Small intestine (tissue), 7 donors: ENCODE data around the gene SIK3. TPM values are rescaled to one million over a fixed set of nuclear protein-coding genes. Genes with fewer than 3 reads are reported as not detected.
A peak's percentile ranks its signal among the peaks of the same experiment; 100 is the strongest.

ENCODE experiments used
- DNase-seq, 2 donors: peaks; one replicate each; pipeline versions ENCODE4 v3.0.0 to v3.0.0-alpha.2; 2013
- FAIRE-seq: peaks from 2 replicates; lab custom pipeline; 2012; peaks lifted over from hg19 to GRCh38; lab: Jason Lieb, UNC
- H3K27ac ChIP-seq, 3 donors: one replicate each; pipeline ENCODE4 v1.5.1; 2013; ENCODE audit warnings: low read length in 2 of 3, mild to moderate bottlenecking in 2 of 3, control low read depth in 1 of 3, inconsistent platforms in 1 of 3, low read depth in 1 of 3, moderate library complexity in 1 of 3
- H3K27me3 ChIP-seq, 3 donors: one replicate each; pipeline ENCODE4 v1.6.1; 2013; ENCODE audit warnings: low read length in 3 of 3, inconsistent platforms in 1 of 3; ENCODE audit not compliant: control insufficient read depth in 3 of 3, insufficient read depth in 3 of 3
- H3K36me3 ChIP-seq, 3 donors: one replicate each; pipeline ENCODE4 v1.6.1; 2013; ENCODE audit warnings: low read length in 3 of 3, inconsistent platforms in 1 of 3, low read depth in 1 of 3, mild to moderate bottlenecking in 1 of 3, moderate library complexity in 1 of 3; ENCODE audit not compliant: control insufficient read depth in 3 of 3, insufficient read depth in 2 of 3
- H3K4me1 ChIP-seq, 3 donors: one replicate each; pipeline ENCODE4 v1.6.1; 2013; ENCODE audit warnings: low read length in 2 of 3, inconsistent platforms in 1 of 3, low read depth in 1 of 3, mild to moderate bottlenecking in 1 of 3, moderate library complexity in 1 of 3; ENCODE audit not compliant: control insufficient read depth in 3 of 3, insufficient read depth in 2 of 3
- H3K4me3 ChIP-seq, 3 donors: one replicate each; pipeline ENCODE4 v1.5.1; 2013; ENCODE audit warnings: low read length in 3 of 3, control low read depth in 1 of 3, inconsistent platforms in 1 of 3, low read depth in 1 of 3, mild to moderate bottlenecking in 1 of 3, moderate library complexity in 1 of 3
- H3K9me3 ChIP-seq, 2 donors: one replicate each; pipeline ENCODE4 v1.6.1; 2013; ENCODE audit warnings: low read depth in 1 of 2, low read length in 1 of 2; ENCODE audit not compliant: control insufficient read depth in 2 of 2, insufficient read depth in 1 of 2
- WGBS, 3 donors: extraction: QIAGEN DNeasy Blood & Tissue Kit; methylation state at CpG; one replicate each; pipeline ENCODE4 v1.1.7; 2013; 5-methylcytosine and 5-hydroxymethylcytosine counted together
- polyA plus RNA-seq, 4 donors: library from polyadenylated mRNA; stranded (reverse) in 3 of 4; unstranded in 1 of 4; fragments of 200-250 nt in 3 of 4; fragments of 120-200 nt in 1 of 4; gene quantifications; one replicate each; pipeline versions ENCODE4 v1.2.1 to v1.2.3, GENCODE V29; 2013
- donor health status: healthy with polysubstance abuse.
- donor health status: control.
- donor health status: control.
- donor health status: Bipolar disorder and iron deficiency.
- donor health status: healthy.

Gene SIK3
- polyA plus RNA-seq, 4 donors = 4.9 to 35.3 (median 9.0) TPM

DNA sequence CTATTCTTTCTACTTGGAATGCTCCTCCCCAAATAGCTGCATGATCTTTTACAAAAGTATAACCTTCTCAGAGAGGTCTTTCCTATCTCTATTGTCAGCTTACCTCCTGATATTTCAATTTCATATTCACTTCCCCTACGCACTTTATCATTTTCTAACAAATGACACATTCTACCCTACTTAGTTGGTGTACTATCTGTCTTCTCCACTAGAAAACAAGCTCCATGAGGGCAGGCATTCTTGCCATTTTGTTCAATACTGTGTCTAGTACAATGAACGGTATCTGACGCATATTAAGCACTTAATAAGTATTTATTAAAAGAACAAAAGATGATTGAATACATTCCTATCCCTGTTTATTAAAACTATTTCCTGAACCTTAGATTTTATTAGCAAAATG is 164.3 kb downstream of the SIK3 start:
- FAIRE-seq (no peak), DNase-seq (no peak)
- Histone ChIP-seq H3K4me3 (no peak overlapping the region), H3K27ac (no peak overlapping the region), H3K27me3 (no peaks in the 10 kb centered on the region), H3K4me1 (peaks cover 2 to 16% (median 7%) of the 10 kb centered on the region in 3 donors), H3K9me3 (no peaks in the 10 kb centered on the region), H3K36me3 (peaks cover 0 to 10% (median 0%) of the 10 kb centered on the region in 3 donors)
- 96 to 99% (median 98%) methylated on average over 3 of the region's 3 CpGs for WGBS, 3 donors

DNA sequence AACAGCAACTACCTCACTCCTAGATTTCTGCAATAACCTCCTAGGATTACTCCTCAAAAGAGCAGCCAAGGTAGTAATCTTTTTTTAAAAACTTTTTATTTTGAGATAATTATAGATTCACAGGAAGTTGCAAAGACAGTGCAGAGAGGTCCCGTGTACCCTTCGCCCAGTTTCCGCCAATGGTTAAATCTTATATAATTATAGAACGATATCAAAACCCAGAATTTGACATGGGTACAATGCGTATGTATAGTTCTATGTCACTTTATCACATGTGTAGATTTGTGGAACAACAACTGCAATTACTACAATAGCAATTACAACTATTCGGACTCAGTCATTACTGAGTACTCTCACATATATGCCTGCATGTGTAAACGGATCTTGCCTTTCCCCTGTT is 166.0 kb downstream of the SIK3 start:
- Histone ChIP-seq H3K27me3 (no peaks in the 10 kb centered on the region), H3K9me3 (no peaks in the 10 kb centered on the region), H3K36me3 (peaks cover 0 to 10% (median 0%) of the 10 kb centered on the region in 3 donors), H3K4me1 (peaks cover 2 to 18% (median 9%) of the 10 kb centered on the region in 3 donors), H3K27ac (peak overlapping the region in 1 of 3 donors; percentile 82), H3K4me3 (no peak overlapping the region)
- 82 to 91% (median 84%) methylated on average over 7 of the region's 7 CpGs for WGBS, 3 donors
- DNase-seq (no peak), FAIRE-seq (no peak)

DNA sequence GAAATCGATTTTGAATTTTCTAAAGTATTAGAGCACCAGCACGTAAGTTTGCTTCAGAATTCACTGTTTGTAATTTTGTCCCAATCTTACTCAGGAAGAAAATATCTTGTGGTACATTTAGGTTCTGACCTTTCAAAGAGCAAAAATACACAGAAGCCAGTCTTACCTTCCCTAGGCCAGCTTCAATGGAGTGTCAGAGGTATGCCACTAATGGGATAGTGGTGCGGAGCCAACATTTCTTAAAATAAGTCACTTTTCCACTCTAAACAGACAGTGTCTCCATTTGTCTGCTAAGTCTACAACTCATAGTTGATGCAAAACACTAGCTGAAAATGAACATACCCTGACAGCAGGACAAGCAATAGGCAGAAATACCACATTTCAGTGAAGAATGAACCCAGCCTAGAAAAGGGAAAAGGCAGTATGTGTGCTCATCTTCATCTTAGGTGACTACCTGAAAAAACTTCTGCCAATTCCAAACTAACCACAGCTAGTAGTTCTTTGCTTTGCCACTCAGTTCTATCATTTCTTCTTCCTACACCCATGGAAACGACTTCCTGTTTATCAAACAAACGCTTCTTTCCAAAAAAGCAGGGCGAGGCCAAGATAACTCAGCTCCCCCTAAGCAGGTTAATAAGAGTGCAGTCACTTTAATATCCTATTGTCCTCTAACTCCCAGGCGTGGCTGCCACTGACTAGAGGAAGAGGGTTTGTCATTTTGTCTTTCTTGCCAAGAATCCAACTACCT is 166.8 kb downstream of the SIK3 start:
- Histone ChIP-seq H3K36me3 (peaks cover 0 to 14% (median 2%) of the 10 kb centered on the region in 3 donors), H3K27ac (peak overlapping the region in 2 of 3 donors; percentile 29 to 82), H3K9me3 (no peaks in the 10 kb centered on the region), H3K27me3 (no peaks in the 10 kb centered on the region), H3K4me3 (no peak overlapping the region), H3K4me1 (peaks cover 2 to 18% (median 9%) of the 10 kb centered on the region in 3 donors)
- 44 to 53% (median 50%) methylated on average over 7 of the region's 7 CpGs for WGBS, 3 donors
- DNase-seq = peak; percentile 28 to 32
- FAIRE-seq = no peak

DNA sequence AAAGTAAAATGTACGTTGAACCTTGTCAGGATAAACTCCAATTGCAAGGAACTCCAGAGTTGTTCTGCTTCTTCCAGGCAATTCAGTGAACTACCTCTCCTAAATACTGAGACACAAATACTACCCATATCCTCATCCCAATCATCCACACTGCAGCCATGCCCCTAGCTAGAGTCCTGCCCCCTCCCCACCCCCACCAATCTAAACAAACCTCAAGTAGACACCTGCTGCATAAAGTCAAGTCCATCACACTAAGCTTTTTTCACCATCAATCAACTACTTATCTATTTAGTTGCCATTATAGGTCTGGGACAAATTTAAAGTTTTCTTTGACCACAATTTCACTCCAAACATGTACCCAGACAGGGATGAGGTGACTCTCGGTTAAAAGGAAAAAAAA is 167.6 kb downstream of the SIK3 start:
- peaks cover 0 to 8% (median 2%) of the 10 kb centered on the region in 3 donors for H3K36me3 ChIP-seq
- peak overlapping the region in 2 of 3 donors; percentile 14 to 31 for H3K27ac ChIP-seq
- WGBS, 3 donors = 46 to 53% (median 49%) methylated on average over 2 of the region's 2 CpGs
- DNase-seq (peak in 1 of 2 donors; percentile 35), FAIRE-seq (no peak)
- no peak overlapping the region for H3K4me3 ChIP-seq
- H3K4me1 ChIP-seq = peaks cover 2 to 18% (median 9%) of the 10 kb centered on the region in 3 donors
- no peaks in the 10 kb centered on the region for H3K9me3 ChIP-seq
- no peaks in the 10 kb centered on the region for H3K27me3 ChIP-seq

DNA sequence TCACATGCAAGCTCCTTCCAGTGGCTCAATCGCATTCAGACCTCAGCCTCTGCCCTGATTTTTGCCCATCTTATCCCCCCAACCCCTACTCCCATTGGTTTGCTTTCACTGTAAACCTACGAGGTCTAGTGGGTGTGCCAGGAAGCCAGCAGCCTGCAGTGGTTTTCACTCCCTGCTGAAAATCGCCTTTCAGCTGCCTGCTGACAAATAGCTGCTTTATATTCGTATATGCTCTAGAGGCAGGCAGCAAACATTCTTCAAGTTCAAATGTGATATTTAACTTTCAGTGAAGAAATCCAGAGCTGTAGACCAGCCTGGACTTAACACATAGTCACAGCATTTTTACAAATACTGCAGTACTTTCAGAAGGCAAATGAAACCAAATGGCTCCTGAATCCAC is 168.1 kb downstream of the SIK3 start:
- no peak overlapping the region for H3K4me3 ChIP-seq
- H3K27me3 ChIP-seq = no peaks in the 10 kb centered on the region
- 8 to 19% (median 15%) methylated on average over 4 of the region's 4 CpGs for WGBS, 3 donors
- FAIRE-seq (no peak), DNase-seq (peak; percentile 33 to 49)
- peaks cover 0 to 9% (median 3%) of the 10 kb centered on the region in 3 donors for H3K36me3 ChIP-seq
- H3K9me3 ChIP-seq = no peaks in the 10 kb centered on the region
- peak overlapping the region in 2 of 3 donors; percentile 14 to 31 for H3K27ac ChIP-seq
- H3K4me1 ChIP-seq = peaks cover 2 to 18% (median 9%) of the 10 kb centered on the region in 3 donors

- DNase-seq (peak in 1 of 2 donors; percentile 17), FAIRE-seq (no peak)
- Histone ChIP-seq H3K4me1 (peaks cover 2 to 20% (median 9%) of the 10 kb centered on the region in 3 donors), H3K4me3 (no peak overlapping the region), H3K27me3 (no peaks in the 10 kb centered on the region), H3K9me3 (no peaks in the 10 kb centered on the region), H3K36me3 (peaks cover 0 to 11% (median 3%) of the 10 kb centered on the region in 3 donors), H3K27ac (no peak overlapping the region)
- 22 to 34% (median 28%) methylated on average over 6 of the region's 6 CpGs for WGBS, 3 donors
These were observed 168.7 kb downstream of the SIK3 start for GRCh38 chr11:116929414-116930090.

- no peaks in the 10 kb centered on the region for H3K27me3 ChIP-seq
- peaks cover 0 to 15% (median 3%) of the 10 kb centered on the region in 3 donors for H3K36me3 ChIP-seq
- H3K27ac ChIP-seq = peak overlapping the region in 1 of 3 donors; percentile 61
- H3K4me1 ChIP-seq = peaks cover 2 to 22% (median 9%) of the 10 kb centered on the region in 3 donors
- H3K9me3 ChIP-seq = no peaks in the 10 kb centered on the region
- FAIRE-seq (no peak), DNase-seq (no peak)
- H3K4me3 ChIP-seq = no peak overlapping the region
- WGBS, 3 donors = 51 to 61% (median 57%) methylated on average over 5 of the region's 5 CpGs
These were observed 169.4 kb downstream of the SIK3 start for GRCh38 chr11:116928845-116929244.

DNA sequence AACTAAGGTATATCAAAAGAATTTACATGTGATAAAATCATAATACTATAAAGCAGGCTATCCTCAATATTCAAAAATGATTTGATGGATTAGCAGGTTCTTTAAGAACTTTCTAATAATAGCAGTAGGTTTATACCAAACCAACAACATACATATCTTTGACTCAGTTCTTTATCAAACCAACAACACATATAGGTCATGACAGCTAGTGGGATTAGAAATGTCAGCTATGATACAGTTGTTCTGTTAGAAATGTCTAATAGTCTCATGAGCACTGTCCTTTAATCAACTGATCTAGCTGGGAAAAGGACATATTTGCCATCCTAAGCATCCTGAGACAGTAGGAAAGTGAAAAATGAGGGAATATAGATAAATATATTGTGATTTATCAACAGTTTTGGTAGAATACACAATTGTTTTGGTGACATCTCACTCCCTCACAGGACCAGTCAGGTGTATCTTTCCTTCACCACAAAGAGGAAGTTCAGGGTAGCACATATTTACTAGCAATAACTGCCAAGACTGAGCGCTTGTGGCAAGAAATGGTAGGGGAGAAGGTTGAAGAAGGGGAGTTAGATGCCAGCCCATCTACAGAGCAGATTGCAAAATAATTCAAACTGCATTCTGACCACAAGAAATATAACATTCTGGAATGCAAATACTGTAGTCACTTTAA is 170.0 kb downstream of the SIK3 start:
- H3K36me3 ChIP-seq = peaks cover 0 to 19% (median 3%) of the 10 kb centered on the region in 3 donors
- 78 to 100% (median 90%) methylated on average over 1 of the region's 1 CpG for WGBS, 3 donors
- peaks cover 2 to 22% (median 9%) of the 10 kb centered on the region in 3 donors for H3K4me1 ChIP-seq

More for the DNA sequence above, 170.0 kb downstream of the SIK3 start:
- H3K27me3 ChIP-seq = no peaks in the 10 kb centered on the region
- peak overlapping the region in 1 of 3 donors; percentile 61 for H3K27ac ChIP-seq
- no peaks in the 10 kb centered on the region for H3K9me3 ChIP-seq
- no peak overlapping the region for H3K4me3 ChIP-seq
- FAIRE-seq (no peak), DNase-seq (peak in 1 of 2 donors; percentile 36)
